Activated gamma-delta T cell treated with Interleukin-2 at 50 U/mL for 16 hours (primary cell): ENCODE data around the gene RAMP3.
"Not testable (repeated sequence)": the region's sequence is repeated elsewhere in the genome, so short reads cannot be mapped to it uniquely, and the experiment has no call there.

ENCODE experiments used
- DNase-seq: peaks from one replicate; pipeline ENCODE4 v3.0.0-alpha.2; 2020

RAMP3 gene

DNA sequence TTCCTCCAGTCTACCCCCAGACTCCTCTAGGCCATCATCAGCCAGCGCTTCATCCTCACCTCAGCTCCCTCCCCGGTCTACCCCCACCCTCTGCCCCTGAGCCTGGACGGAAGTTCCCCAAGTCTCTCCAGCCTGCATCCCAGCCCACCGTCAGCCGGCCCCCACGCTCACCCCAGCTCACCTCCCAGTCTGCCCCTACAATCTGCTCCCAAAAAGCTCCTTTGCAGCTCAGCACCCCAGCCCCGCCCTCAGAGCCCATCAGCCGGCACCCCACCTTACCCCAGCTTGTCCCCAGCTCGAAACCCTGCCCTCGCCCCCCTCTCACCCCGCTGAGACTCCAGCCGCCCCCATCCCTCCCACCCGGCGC is 322 bp upstream of the RAMP3 start:
- DNase-seq = no peak

- DNase-seq = no peak
Observed at GRCh38 chr7:45158471-45158870, 880 bp downstream of the RAMP3 start.

- no peak for DNase-seq
Observed at GRCh38 chr7:45159296-45159695, 1.7 kb downstream of the RAMP3 start.

GRCh38 chr7:45160417-45160881 is 2.9 kb downstream of the RAMP3 start:
- no peak for DNase-seq

DNA sequence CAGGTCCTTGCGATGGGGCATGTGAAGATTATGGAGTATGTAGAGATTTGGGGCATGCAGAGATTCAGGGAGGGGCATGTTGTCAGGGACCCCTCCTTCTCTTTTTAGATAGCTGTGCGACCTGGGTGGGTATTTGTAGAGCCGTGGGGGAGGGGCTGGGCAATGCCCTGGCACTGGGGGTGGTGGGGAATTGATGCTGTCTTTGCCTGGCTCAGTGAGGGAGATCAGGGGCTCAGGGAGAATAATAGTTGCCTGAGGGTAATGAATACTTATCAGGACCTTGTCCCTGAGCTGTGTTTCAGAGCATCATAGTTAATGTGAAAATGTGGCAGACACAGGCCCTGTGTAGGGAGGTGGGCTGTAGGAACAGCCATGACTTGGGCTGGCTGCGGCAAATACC is 3.5 kb downstream of the RAMP3 start:
- DNase-seq = no peak

DNA sequence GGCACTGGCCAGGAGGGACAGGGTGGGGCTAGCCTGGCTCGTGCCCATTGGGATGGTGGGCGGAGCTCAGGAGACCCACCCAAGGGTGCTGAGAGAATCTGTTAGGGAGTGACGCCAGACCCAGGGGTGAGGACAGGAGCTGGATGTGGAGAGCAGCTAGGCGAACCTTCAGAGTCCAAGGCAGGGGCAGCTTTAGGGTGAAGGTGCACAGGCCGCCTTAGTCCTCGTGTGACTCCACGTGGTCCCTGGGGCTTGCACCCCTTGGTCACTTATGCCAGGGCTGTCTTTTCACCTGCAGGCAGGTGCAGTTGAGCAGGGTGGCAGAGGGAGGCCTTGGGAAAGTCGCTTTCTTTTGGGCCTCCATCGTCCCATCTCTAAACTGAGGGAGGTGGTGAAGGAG is 4.3 kb downstream of the RAMP3 start:
- DNase-seq = no peak

GRCh38 chr7:45162311-45162845 is 4.8 kb downstream of the RAMP3 start:
- DNase-seq = no peak

DNA sequence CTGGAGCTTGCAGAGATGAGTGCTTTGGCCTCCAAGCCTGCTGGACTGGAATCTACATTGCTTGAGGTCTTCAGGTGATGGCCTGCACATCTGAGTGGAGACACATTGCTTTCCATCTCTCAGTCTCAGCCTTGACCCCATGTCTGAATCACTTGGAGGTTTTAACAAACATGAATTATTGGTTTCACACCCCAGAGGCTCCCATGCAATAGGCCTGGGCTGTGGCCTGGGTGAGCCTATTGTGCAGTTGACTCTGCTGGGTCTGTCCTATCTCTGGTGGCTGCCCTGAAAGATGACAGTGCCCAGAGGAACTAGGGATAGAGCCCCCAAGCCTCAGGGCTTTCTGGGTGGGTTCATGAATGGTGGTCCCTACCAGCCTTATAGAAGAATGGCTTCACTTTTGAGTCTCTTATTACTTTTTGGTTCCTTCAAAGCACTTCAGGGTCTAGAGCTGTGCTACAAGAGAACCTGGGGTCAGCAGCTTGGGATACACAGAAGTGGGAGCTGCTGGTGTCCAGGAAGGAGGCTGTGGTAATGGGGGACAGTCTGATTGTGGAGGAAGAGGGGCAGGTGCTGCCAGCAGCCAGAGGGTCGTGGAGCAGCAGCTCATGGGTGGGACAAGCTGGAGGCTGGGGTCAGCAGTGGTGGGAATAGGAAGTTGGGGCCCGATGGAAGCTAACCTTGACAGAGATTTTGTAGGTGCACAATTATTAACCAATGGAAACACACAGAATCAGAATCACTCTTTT is 5.5 kb downstream of the RAMP3 start:
- no peak for DNase-seq

- no peak for DNase-seq
Observed at GRCh38 chr7:45163692-45164052, 6.1 kb downstream of the RAMP3 start.

DNA sequence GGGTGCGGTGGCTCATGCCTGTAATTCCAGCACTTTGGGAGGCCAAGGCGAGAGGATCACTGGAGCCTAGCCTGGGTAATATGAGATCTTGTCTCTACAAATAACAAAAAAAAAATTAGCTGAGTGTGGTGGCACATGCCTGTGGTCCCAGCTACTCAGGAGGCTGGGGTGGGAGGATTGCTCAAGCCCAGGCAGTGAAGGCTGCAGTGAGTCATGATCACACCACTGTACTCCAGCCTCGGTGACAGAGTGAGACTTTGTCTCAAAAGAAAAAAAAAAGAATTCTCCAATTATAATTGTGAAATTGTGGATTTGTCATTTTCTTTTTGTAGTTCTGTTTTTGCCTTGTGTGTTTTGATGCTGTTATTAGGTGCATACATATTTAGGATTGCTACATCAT is 6.7 kb downstream of the RAMP3 start:
- not testable (repeated sequence) for DNase-seq

DNA sequence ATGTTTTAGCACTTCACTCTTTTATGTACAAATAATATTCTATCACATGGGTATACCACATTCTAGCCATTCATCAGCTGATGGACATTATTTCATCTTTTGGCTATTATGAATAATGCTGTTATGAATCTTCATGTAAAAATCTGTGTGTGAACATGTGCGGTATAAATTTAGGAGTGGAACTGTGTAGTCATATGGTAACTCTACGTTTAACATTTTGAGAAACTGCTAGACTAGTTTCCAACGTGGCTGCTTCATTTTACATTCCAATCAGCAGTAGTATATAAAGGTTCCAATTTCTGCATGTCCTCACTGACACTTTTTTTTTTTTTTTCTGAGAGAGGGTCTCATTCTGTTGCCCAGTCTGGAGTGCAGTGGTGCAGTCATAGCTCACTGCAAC is 8.3 kb downstream of the RAMP3 start:
- DNase-seq = no peak

- DNase-seq = no peak
Observed at GRCh38 chr7:45171946-45172345, 14.4 kb downstream of the RAMP3 start.

GRCh38 chr7:45173596-45174327 is 16.2 kb downstream of the RAMP3 start:
- peak; percentile 0 for DNase-seq

DNA sequence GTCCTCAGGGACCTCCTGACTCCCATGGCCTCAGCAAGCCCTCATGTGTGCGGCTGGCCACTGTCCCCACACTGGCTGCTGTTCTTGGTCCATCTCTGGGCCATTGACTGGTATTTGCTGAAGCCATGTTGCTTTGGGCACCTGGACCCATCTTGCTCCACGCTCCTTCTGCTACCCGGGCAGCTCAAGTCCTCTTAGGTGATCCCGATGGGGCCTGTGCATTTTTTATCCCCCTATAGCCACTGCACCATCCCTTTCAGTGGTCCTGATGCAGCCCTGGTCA is 16.7 kb downstream of the RAMP3 start:
- no peak for DNase-seq

DNA sequence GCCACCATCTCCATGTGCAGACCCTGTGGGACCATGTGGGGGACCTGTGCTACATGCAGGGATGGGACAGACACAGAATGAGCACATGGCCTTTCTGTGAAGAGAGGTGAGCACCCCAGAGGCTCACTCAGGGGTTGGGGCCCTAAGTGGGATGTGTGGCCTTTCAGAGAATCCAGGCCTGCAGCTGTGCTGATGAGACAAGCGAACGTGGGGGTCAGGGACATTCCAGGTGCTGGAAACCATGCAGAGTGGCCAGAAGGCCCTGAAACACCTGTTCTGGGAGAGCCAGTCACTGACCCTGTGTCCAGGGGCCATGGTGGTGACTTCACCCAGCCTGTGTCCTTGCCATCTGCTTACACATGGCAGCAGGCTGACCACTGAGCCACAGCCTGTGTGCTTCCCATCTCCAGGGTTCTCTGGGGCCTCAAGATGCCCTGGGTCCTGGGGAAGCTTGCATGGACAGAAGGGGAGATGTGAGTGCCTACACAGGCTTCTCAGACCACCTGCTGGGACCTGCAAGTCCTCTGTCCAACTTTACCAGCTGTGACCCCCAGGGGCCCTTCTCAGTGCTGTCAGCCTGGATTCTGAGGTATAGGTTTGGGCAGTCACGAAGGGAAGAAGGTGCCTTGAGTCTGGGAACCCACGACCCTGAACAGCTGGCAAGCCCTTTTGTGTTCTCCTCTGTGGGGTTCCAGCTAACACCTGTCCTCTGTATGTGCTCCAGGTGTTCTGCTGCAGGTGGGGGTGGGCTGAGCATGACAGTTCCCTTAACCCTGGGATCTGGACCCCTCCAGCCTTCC is 17.6 kb downstream of the RAMP3 start:
- DNase-seq = no peak

DNA sequence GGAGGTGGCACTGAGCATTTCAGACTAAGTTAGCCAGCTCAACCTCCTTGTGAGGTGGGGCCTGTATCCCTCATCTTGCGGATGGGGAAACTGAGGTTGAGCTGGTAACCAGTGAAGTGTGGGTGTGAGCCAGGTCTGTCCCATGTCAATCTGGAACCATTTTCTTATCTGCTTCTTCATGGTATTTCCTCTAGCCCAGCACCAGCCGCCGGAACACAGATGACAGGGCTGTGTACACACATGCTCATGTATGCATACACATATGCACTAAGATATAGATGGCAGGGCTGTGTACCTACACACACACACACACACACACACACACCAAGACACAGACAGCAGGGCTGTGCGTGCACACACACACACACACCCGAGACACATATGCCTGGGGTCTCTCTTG is 18.5 kb downstream of the RAMP3 start:
- DNase-seq = no peak

DNA sequence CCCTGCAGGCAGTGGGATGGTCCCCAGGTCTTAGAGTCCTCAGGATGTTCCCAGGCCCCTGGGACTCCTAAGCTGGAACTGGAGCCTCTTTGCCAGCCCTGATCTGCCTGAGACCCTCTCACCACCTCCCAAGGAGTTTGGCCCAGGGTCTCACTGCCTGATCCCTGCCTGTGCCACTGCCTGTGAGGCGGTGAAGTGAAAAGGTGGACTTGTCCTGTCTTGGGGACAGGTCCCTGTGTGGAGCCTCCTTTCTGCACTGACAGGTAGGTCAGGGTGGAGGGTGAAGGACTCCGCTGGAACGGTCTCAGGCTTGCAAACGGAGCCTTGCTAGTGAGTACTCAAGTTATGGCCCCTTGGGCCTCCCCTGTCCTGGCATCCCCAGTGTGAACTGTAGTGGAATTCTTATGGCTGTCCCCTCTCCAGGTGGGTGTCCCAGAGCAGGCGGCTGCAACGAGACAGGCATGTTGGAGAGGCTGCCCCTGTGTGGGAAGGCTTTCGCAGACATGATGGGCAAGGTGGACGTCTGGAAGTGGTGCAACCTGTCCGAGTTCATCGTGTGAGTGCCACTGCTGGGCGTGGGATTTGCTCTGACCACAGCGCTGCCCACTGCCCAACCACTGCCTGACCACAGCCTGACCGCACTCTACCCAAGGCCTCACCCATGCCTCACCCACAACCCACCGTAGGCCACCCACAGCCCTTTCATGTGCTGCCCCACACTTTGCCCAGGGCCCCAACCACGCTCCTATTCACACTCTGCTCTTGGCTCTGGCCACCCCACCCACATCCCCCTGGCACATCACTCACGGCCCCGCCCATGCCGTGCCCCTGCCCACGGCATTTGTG is 19.5 kb downstream of the RAMP3 start:
- peak; percentile 2 for DNase-seq

DNA sequence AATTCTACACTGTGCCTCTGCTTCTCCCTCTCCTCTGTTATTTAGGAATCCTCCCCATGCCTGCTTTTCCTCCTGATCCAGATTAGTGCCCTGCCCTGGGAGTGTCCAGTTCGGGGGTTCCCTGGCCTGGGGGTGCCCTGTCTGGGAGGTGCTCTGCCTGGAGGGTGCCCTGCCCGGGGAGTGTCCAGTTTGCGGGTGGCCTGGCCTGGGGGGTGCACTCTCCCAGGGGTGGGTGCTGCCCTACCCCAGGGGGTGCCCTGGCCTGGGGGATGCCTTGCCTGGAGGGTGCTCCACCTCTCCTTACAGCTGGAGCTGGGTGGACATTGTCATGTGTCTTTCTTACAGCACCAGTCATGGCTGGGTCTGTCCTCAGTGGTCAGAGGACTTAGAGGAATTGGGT is 20.2 kb downstream of the RAMP3 start:
- peak; percentile 1 for DNase-seq

DNA sequence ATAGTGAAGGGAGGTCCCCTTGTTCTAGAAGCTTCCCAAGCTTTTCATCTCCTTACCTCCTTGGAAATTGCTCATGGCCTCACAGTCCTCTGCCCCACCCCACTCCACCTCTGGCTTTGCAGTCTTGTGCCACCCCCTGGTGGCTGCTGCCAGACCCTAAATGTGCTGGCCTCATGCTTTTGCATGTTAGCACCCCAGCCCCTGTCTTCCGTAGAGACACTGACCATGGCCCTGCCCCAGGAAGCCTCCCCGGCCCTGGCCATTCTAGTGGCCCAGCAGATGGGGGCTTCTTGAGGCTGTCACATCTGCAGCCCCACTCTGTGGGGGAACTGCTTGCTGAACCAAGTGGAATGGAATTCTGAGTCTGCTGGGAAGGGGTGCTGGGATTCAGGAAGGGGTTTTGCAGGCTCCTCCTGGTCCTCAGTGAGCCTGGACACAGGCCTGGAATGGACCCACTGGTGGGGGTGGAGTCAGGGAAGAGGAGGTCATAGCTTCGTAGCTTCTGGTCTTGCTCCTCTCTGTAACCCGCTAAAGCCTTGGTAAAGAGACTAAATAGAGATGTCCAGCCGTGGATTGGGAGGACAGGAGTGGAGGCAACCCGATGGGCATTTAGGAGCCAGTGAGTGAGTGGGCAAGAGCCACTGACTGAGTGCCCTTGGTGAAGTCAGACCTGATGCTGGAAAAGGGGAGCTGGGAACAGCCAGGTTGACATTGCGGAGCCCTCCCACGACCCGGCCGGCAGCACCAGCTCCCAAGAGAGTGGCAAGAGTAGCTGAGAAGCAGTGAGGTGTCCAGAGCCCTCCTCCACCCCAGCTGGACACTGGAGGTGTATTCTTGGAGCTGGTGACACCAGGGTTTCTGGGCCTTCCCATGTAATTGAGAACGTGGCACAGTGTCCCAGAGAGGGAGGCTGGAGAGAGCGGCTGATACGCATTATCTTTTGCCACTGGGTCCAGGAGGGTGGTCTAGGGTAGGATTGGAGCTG is 20.9 kb downstream of the RAMP3 start:
- peak; percentile 1 for DNase-seq

GRCh38 chr7:45179666-45180065 is 22.1 kb downstream of the RAMP3 start:
- no peak for DNase-seq
